NB4 (cell line): ENCODE data around the gene PHF2.

ENCODE experiments used
- DNase-seq: peaks from one replicate; pipeline ENCODE4 v3.0.0; 2010; ENCODE audit warnings: low read depth
- H3K4me3 ChIP-seq: one replicate; pipeline ENCODE4 v1.5.1; 2011; ENCODE audit warnings: mild to moderate bottlenecking, low read depth, low read length, moderate library complexity
- CTCF ChIP-seq: IDR thresholded peaks from one replicate; pipeline ENCODE4 v1.5.1; 2012; ENCODE audit warnings: low read depth, low read length
- MAX ChIP-seq: IDR thresholded peaks from 2 replicates; pipeline ENCODE4 v1.6.1; 2011; ENCODE audit warnings: low read depth, low read length
- MYC ChIP-seq: IDR thresholded peaks from 2 replicates; pipeline ENCODE4 v1.6.1; 2011; ENCODE audit warnings: low read depth, low read length
- POLR2A ChIP-seq: IDR thresholded peaks from 2 replicates; pipeline ENCODE4 v1.6.1; 2011; ENCODE audit warnings: mild to moderate bottlenecking; ENCODE audit not compliant: insufficient read length; ENCODE audit errors: extremely low read depth

The PHF2 gene

GRCh38 chr9:93616044-93616443, 39.7 kb downstream of the PHF2 start:
- DNase-seq, result no peak
- TF ChIP-seq MAX (no peak), MYC (no peak), CTCF (no peak), POLR2A (no peak)
- H3K4me3 ChIP-seq, result no peak overlapping the region

GRCh38 chr9:93617273-93617672, 40.9 kb downstream of the PHF2 start:
- DNase-seq, result no peak
- H3K4me3 ChIP-seq, result no peak overlapping the region
- TF ChIP-seq POLR2A (no peak), MAX (no peak), CTCF (no peak), MYC (no peak)

- H3K4me3 ChIP-seq, result no peak overlapping the region
- TF ChIP-seq POLR2A (no peak), CTCF (no peak), MAX (no peak), MYC (no peak)
- no peak for DNase-seq
Measured at GRCh38 chr9:93619272-93619775, 42.9 kb downstream of the PHF2 start.

- no peak overlapping the region for H3K4me3 ChIP-seq
- TF ChIP-seq MYC (no peak), CTCF (no peak), MAX (no peak), POLR2A (no peak)
- no peak for DNase-seq
Measured at GRCh38 chr9:93620041-93620506, 43.7 kb downstream of the PHF2 start.

DNA sequence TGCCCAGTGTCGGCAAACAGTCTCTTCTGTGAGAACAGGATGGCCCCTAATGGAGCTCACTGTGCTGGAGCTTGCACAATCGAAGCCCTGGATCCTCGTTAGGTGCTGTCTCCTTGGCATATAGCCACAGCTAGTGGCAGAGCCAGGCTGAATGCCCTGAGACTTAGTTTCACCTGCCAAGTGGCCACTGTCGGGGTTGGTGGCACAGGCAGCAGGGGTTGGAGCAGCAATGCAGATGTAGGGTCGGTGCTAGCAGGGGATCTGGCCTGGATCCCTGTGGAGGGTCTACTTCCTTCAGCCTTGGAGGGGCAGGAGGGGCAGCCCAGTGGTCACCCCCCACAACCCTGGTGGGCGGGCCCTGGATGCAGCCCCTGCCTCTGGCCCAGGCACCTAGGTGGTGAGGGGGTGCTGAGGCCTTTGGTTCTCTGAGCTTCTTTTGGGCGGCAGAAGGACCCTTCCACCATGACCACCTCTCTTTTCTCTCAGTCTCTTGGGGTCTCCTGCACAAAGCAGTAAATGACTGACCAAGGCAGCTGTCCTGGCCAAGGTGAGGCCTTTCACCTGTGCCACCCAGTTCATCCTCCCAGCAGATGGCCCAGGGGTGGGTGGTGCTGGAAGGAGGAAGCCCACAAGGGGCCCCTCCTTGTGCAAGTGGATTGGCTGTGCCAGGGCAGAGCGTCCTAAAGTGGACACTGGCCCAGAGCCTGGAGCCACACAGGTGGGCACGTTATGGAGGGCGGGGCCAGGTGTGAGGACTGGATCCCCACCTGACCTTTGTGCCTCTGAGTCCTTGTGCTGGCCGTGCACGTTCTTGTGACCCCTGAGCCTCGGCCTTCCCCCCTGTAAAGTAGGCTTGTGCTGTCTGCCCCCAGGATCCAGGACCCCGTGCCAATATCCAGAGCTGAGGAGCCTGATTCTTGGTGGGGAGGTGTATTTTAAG, 44.8 kb downstream of the PHF2 start:
- DNase-seq, result no peak
- TF ChIP-seq CTCF (no peak), POLR2A (no peak)
- no peak overlapping the region for H3K4me3 ChIP-seq
